Activated CD4-positive, CD25-positive, alpha-beta regulatory T cell treated with anti-CD3 and anti-CD28 coated beads, Interleukin-2, amount 50 U/mL, for 16 hours (primary cell): ENCODE data around the gene COL23A1.

Experiments used
- DNase-seq: peaks from one replicate; pipeline ENCODE4 v3.0.0-alpha.2; 2020; ENCODE audit warnings: low read depth, low spot score

Gene COL23A1

DNA sequence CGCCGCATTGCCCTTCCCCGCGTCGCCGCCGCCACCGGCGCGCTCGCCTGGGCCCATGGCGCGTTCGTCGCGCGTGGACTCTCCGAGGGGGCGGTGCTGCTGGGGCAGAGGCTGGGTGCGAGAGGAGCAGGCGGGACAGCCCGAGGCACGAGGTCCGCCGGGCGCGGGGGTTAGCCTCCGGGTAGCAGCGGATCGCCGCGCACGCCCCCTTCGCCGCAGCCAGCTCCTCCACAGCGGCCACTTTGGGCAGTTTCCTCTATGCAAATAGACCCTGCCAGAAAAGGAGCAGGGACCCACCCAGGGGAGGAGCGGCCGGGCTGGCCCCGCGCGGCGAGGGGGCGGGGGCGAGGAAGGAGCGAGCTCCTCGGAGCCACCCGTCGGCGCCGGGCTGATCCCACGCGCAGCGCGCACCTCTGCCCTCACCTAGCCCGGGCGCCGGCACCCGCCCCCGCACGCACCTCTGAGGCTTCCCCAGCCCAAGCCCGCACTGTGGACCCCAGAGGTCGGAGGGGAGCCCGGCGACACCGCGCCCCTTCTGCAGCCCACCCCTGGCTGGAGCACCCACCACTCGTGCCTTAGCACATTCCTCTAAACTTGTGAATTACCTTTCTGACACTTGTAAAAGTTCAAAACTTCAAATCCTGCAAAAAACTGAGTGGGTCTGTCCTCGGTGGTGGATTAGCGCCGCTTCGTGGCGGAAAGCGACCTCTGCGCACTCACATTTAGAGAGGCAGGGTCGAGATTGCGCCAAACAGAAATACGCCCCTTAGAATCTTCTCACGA, at the start of gene COL23A1:
Gene COL23A1, minus strand, starts transcription at position 253 of the 783 bp plus-strand sequence.
- DNase-seq: no peak

DNA sequence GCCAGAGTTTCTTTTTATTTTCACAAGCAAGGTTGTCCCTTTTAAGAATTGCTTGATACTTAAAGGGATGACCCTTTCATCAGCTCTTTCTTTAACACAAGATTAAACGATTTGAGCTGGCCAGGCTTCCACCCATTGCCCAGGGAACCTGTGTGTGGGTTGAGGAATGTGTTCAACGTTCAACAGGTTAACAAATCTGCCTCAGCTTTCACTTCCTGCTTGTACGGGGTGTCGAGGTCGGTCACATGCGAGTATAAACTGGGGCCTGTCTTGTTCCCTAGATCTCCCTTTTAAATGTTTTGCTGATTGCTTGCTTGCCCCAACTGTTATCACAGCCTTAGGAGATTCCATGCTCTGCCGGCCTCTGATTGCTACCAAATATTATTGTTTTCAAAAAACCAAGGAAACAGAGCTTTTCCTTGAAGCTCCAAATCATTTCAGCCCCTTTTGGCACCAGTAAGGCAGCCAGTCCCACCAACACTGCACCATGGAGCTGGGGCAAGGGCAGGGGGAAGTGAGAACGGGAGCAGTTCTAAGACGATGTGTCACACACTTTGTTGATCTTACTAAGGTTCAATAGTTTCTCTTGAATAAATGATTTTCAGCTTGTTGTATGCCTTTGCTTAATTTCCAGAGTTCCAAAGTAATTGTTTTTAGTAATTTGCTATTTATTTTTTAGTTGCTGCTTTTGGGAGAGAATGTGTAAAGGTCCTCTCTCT, 47.3 kb upstream of the COL23A1 start:
- DNase-seq: no peak

DNA sequence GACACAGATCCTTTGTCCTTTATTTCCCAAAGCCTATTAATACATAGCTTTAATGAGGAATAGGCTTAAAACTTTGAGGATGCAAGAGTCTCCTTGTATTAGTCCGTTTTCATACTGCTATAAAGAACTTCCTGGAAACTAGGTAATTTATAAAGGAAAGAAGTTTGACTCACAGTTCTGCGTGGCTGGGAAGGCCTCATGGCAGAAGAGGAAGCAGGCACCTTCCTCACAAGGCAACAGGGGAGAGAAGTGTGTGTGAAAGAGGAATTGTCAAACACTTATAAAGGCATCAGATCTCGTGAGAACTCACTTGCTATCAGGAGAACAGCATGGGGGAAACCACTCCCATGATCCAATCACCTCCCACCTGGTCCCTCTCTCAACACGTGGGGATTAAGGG, 42.1 kb upstream of the COL23A1 start:
- no peak for DNase-seq

DNA sequence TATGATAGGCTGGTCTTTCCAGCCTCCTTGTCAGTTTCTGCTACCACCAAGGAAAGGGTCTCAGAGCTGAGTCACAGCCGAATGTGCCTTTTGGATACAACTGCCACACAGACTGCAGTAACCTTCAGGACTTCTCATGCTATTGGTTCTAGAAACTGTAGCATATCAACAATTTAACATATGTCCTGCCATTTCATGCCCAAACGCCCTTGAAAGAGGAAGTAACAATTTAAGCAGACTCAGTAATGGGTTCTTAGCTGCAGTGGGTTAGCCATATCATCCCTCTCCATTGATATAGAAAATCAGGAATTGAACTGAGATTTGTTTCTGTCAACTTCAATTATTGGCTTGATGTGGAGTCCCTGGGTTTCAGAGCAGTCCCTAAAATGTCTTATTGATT, 40.8 kb upstream of the COL23A1 start:
- DNase-seq: no peak

DNA sequence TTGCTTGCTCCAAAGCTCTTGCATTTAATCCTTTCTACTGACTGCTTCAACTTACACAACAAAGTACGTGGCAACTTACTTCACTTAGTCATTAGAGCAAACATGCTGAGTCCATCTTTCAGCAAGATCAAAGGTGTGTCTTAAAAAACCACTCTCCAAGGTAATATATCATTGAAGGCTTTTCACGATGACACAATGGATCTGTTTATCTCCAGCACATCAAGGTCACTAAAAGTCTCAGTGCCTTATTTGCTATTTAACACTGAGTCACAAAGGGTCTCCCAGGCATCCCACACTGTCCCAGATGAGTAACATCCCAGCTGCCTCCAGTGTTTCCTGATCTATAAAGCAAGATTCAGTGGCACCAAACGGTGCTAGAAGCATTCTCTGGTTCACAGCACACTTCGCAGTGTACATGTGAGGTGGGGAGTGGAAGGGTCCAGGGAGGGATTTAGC, 40.3 kb upstream of the COL23A1 start:
- no peak for DNase-seq

DNA sequence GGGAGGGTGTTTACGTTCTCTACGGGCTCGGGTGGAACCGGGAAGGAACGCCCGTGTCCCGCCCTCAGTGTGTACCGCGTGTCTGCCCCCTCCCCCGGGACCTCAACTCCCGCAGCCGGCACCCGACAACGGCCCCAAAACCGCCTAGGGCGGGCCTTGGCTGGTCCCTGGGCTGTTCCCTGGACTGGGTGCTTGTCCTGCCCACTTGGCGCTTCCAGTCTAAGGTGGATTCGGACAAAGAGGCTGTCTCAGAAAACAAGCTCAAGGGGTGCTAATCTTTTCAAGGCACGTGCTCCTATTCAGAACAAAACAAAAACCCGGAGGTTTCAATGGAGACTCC, 37.0 kb upstream of the COL23A1 start:
- no peak for DNase-seq

DNA sequence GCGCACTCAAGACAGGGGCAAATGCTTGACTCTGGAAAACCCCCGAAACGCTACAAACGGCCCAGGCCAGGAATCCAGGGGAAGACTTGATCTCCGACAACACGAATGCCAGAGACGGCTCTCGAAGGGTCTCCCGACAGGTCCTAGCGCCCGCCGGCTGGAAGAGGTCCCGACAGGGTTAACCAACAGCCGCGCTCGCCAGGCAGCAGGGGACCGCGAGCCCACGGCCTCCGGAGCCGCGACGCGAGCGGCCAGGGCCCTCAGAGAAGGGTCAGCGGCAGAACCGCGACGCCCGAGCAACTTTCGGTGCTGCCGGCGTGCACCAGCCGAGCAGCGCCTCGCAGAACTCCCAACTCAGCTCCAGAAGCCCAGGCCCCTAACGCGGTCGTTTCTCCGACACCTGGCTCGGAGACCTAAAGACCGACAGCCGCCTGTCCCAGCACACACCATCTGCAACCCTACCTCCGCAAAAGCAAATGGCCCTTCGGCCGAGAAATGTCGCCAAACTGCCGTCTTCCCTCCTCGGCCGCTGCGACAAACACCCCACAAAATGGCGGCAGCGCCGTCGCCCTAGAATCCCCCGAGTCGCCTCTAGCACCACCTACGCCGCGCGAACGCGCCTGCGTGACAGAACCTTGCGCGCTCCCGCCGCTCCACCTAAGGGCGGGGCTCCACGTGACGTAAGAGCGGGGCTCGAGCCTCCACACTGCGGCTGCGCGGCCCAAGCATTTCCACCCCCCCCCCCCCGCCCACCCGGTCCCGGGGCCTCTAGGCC, 36.5 kb upstream of the COL23A1 start, which contains the start of gene CLK4:
Gene CLK4, minus strand, starts transcription at position 567 of the 775 bp plus-strand sequence. CDS start 3,634 bp downstream, outside the sequence.
- DNase-seq: peak; percentile 94

DNA sequence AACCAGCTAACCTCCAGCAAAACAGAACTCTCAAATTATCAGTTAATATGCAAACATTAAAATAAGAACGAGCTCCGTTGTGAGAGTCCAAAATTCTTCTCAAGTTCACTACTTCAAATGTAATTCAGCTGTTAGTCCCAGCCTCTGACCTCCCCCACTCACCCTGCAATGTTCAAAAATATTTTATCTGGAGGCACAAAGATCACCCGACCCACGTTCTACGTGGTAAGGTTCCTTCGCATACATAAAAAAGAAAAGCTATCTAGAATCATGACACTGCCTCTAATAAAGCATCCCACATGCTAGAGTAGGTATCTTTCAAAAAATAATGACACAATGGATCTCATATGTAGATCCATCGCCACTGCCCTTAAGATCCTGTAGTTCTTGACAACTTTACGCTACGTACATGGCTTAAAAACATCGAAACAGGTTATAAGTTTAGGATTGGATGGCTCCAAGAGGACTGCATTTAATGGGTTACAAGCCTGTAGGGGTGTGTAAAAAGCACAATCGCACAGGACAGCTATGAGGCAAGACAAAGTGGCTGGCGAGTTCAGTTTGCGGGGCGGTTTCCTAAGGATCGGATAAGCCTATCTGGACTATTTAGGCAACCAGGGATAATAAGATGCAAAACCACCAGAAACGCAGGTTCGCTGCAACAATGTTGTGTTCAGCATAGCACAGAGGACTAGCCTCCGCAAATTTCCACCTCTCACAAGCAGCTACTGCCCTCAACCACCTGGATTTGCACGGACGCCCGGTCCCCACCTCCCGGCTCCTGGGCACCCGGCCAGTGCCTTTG, 35.7 kb upstream of the COL23A1 start:
- DNase-seq: no peak

DNA sequence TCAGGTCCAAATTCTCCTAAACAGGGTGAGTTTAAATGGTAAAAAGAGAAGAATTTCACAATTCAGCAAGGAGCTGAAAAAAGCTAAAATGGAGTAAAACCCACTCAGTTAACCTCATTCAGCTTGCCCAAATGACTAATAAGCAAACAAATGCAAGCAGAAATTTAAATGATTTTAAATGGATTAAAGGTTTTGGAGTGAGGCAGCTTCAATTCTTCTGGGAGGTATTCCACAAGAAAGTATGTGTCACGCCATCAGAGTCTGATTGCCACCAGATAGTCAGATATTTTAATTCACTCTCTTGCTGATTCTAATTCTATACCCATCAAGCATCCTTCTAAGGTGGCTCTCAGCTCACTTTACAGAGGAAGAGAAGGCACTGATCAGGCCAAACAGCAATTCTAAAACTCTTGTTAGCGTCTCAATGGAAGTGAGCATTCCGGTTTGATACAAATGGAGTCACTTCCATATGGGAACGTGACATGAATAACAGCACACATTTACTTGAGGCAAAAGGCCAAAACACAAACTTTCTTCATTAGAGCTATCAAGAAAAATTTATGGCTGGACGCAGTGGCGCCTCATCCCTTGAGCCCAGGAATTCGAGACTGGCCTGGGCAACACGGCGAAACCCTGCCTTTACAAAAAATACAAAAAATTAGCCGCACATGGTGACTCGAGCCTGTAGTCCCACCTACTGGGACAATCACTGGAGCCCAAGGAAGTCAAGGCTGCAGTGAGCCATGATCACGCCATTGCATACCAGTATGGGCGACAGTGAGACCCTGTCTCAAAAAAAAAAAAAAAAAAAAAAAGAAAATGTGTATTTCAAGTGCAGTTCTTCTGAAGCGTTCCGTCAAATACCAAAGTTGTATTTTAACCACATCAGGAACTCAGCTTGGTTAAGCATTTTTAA, 34.7 kb upstream of the COL23A1 start:
- DNase-seq: no peak

DNA sequence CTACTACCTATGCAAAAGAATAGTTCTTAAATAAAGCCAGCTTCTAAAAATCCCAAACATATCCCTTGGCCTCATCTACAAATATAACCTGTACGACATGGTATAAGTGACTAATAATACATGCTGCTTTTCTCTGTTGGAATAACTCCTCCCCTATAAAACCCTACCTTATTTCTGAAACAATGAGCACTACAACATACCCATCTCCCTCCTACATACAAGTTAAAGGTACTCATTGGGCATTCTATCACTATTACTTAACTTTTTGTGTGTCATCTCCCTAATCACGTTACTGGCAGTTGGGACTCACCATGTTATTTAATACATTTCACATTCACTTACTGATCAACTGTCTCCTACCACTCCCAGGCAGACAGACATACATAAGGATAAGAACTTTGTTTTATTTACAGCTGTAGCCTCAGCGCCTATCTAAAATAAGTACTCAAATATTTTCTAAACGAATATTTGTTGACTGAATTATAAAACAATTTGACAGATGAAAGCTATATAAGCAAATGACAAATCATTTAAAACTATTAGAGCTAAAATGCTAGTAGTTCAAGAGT, 32.6 kb upstream of the COL23A1 start:
- no peak for DNase-seq

DNA sequence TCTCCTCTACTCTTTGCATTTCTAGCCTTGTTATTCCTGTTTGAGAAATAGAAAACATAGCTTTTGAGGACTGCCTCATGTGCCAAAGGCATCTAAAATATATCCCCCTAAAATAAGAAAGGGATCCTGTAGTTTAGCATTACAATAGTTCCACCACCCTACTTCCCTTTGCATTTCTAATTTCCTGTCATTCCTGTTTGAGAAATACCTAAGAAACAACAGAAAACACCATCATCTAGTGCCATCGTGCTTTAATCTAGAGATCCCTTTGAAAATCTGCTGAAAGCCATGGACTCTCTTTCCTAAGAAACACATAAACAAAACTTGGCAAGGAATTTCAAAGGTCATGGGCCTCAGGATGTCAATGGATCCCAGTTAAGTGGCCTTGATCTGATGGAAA, 29.2 kb upstream of the COL23A1 start:
- DNase-seq: no peak

DNA sequence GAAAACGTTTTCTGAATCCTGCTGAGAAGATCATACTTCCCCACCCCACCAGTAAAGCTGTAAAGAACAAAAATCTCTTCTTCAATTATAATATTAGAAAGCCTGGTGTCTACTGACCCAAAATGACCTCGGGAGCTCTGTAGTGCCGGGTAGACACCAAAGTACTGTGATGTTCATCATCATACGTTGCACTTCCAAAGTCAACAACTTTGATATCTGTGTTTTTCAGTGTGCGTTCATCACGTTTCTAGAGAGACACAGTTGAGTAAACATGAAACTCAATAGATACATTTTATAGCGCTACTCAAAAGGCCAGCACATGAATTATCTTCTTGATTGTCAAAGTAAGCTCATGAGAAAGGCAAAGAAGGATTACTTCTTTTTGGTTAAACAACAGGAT, 22.1 kb upstream of the COL23A1 start:
- no peak for DNase-seq

DNA sequence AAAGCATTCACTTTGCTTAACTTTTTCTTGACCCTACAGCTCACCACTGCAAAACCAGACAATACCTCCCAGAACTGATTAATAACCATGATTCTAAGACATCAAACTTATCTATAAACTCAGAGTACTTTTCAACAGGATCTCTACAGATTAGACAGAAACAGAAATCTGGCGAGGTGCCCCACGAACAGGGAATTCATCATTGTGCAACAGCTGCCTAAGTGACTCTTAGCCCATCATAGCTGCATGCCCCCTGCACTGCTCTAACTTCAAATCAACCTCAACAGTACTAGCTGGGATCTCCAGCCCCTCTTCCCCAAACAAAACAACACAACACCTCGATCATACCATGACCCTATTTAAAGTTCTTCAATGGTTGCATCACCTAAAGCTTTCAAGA, 16.1 kb upstream of the COL23A1 start:
- DNase-seq: no peak

DNA sequence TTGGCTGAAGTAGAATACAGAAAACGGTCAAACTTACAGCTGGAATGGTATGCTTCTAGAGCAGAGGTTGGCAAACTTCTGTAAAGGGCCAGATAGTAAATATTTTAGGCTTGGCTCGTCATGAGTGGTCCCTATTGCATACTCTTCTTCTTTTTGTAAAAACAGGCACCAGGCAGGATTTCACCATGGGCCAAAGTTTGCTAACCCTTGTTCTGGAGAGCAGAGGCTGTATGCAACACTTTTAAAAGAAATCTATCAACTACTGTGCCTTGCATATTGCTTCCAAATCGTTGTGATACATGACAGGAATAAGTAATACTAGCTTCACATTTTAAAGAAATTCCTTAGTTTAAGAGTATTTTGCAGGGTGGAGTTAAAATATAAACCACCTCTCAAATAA, 15.6 kb upstream of the COL23A1 start:
- no peak for DNase-seq

DNA sequence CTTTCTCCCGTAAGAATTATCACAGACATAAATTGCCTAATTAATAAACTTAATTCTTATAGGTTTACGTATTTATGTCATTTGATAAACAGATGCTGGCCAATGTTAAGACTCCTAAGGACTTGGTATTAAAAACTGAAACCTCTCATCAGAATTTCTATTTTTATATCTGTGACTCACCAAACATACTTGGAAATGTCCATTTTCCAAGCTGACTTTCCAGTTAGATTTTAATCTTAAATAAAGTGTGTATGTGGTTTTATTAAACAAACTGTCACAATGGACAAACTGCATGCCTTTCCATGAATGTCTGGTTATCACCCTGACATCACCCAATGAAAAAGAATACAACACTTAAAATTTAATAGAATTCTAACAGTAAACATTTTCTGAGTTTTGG, 12.6 kb upstream of the COL23A1 start:
- no peak for DNase-seq

DNA sequence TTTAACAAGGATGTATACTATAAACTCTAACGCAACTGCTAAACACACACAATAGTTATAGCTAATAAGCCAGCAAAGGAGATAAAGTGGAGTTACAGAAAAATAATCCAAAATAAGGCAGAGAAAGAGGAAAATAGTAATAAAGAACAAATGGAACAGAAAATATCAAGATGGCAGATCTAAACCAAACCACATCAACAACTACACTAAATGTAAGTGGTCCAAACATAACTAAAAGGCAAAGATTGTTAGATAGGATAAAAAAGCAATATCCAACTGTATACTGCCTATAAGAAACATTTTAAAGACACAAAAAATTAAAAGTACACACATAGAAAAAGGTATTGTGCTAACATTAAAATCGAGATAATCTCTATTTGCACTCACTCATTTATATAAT, 5.6 kb upstream of the COL23A1 start:
- DNase-seq: no peak

DNA sequence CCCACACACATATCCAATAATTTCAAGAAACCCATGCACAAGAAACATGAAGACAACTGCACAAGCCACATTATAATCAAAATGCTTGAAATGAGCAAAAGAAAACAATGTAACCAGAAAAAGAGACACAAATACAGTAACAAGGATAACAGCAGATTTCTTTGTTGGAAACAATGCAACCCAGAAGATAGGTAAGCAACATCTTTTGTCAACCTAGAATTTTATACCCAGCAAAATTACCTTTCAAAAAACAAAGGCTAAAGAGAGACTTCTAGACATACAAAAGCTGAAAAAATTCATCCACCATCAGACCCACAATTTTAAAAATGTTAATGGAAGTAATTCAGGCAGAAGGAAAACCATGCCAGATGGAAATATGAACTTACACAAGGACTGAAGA, 5.0 kb upstream of the COL23A1 start:
- no peak for DNase-seq

DNA sequence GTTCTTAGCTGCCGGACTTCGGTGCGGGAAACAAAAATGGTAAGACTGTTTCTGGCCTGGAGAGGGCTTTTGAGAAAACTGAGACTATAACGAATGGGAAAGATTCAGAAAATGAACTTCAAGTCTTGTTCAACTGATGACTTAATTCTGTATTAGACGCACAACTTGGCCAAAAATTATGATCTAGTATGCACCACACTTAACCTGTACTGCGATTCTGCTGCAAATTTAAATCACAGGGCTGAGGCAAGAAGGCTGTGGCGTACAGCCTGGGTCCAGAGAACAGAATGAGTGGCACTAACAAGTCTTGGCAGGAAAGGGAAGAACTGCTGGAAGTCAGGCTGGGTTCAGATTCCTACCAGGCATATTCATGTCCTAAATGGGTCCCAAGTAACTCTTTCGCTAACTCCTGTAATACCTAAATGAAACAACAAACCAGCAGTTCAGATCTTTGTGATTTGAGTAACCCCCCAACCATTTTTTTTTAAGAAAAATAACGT, 781 bp upstream of the COL23A1 start:
- DNase-seq: no peak

DNA sequence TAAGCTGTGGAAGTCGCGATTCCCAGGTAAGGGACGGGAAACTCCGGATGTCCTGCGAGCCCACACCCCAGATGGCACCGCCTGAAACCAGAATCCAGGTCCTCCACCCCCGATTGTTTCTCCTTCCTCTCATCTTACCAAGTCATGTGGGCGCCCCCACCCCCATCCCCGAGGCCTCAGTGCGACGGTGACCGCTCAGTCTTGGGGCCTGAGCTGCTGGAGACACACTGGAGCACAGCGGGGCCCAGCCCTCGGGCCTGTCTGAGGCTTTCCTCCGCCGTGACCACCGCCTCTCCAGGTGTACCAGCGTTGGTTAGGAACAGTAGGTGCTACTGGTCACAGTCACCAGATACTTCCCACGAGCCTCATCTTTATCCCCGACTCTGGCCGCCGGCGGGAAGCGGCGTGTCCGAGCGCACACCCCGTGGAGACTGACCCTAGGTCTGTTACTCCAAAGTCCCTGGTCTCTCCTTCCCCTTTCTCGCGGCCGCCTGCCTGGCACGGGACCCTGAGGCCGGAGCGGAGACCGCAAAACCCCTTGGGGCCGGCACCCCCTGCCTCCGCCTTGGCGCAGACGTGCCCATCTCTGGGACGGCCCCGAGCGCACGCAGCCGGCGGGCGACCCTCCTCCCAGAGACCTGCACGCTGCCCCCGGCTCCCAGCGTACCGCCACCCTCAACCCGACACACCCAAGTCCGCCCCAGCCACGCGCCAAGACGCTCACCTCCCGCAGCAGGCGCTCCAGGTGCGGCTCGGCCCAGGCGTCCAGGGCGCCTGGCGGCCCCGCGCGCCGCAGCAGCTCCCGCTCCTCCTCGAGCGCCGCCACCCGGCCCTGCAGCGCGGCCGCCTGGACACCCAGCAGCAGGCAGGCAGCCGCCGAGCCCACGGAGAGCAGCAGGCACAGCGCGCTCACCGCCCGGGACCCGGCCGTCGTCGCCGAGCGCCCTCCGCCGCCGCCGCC, 733 bp downstream of the COL23A1 start:
- no peak for DNase-seq
